ENCODE data around the gene VSIR.
A peak's percentile ranks its signal among the peaks of the same experiment; 100 is the strongest.

Gene VSIR

GRCh38 chr10:71773221-71773971 lies at the start of gene VSIR:
Gene VSIR, minus strand, starts transcription at chr10:71773520. Its CDS starts 81 bp downstream, at chr10:71773439.
- Mint-ChIP-seq H3K4me3 (peak within 1 kb of the TSS; percentile 89), H3K9me3 (peaks cover 2% of the 10 kb centered on the region), H3K36me3 (peaks cover 25% of the 10 kb centered on the region), H3K4me1 (peaks cover 73% of the 10 kb centered on the region), H3K27ac (peak within 1 kb of the TSS; percentile 95)
- peak; percentile 78 for ATAC-seq
- DNase-seq (ENCODE audit: low spot score in 2 of 2): peak; percentile 99 to 100

- no peaks in the 10 kb centered on the region for H3K9me3 Mint-ChIP-seq
Measured at GRCh38 chr10:71821909-71822763, 48.8 kb upstream of the VSIR start.

GRCh38 chr10:71820966-71821365 lies 47.6 kb upstream of the VSIR start:
- peaks cover 94% of the 10 kb centered on the region for H3K36me3 Mint-ChIP-seq
- no peaks in the 10 kb centered on the region for H3K9me3 Mint-ChIP-seq
- no peak overlapping the region for H3K27ac Mint-ChIP-seq
- no peak for ATAC-seq
- H3K4me1 Mint-ChIP-seq: peaks cover 24% of the 10 kb centered on the region
- DNase-seq (ENCODE audit: low spot score in 2 of 2): no peak
- H3K4me3 Mint-ChIP-seq: no peak overlapping the region

More at GRCh38 chr10:71821909-71822763, 48.8 kb upstream of the VSIR start:
- Mint-ChIP-seq H3K27ac (no peak overlapping the region), H3K4me3 (no peak overlapping the region), H3K4me1 (peaks cover 24% of the 10 kb centered on the region), H3K36me3 (peaks cover 94% of the 10 kb centered on the region)
- DNase-seq (ENCODE audit: low spot score in 2 of 2) (no peak), ATAC-seq (peak; percentile 93)

GRCh38 chr10:71819985-71820384 lies 46.7 kb upstream of the VSIR start:
- no peak overlapping the region for H3K27ac Mint-ChIP-seq
- peaks cover 90% of the 10 kb centered on the region for H3K36me3 Mint-ChIP-seq

GRCh38 chr10:71819441-71819861 lies 46.1 kb upstream of the VSIR start:
- Mint-ChIP-seq H3K36me3 (peaks cover 85% of the 10 kb centered on the region), H3K9me3 (no peaks in the 10 kb centered on the region), H3K4me3 (no peak overlapping the region), H3K4me1 (peaks cover 24% of the 10 kb centered on the region), H3K27ac (no peak overlapping the region)
- ATAC-seq (no peak), DNase-seq (ENCODE audit: low spot score in 2 of 2) (no peak)

More at GRCh38 chr10:71819985-71820384, 46.7 kb upstream of the VSIR start:
- H3K4me3 Mint-ChIP-seq: no peak overlapping the region
- ATAC-seq: no peak
- H3K4me1 Mint-ChIP-seq: peaks cover 24% of the 10 kb centered on the region
- no peak for DNase-seq (ENCODE audit: low spot score in 2 of 2)
- no peaks in the 10 kb centered on the region for H3K9me3 Mint-ChIP-seq

GRCh38 chr10:71818674-71819260 lies 45.4 kb upstream of the VSIR start:
- Mint-ChIP-seq H3K9me3 (no peaks in the 10 kb centered on the region), H3K4me1 (peaks cover 24% of the 10 kb centered on the region), H3K27ac (no peak overlapping the region), H3K36me3 (peaks cover 78% of the 10 kb centered on the region), H3K4me3 (no peak overlapping the region)
- DNase-seq (ENCODE audit: low spot score in 2 of 2): no peak
- ATAC-seq: no peak

GRCh38 chr10:71817831-71818655 lies 44.7 kb upstream of the VSIR start:
- peaks cover 74% of the 10 kb centered on the region for H3K36me3 Mint-ChIP-seq
- H3K4me3 Mint-ChIP-seq: no peak overlapping the region
- ATAC-seq (no peak), DNase-seq (ENCODE audit: low spot score in 2 of 2) (no peak)
- peaks cover 18% of the 10 kb centered on the region for H3K4me1 Mint-ChIP-seq
- no peak overlapping the region for H3K27ac Mint-ChIP-seq
- no peaks in the 10 kb centered on the region for H3K9me3 Mint-ChIP-seq

GRCh38 chr10:71816936-71817618 lies 43.8 kb upstream of the VSIR start:
- Mint-ChIP-seq H3K4me1 (peaks cover 8% of the 10 kb centered on the region), H3K27ac (peak overlapping the region; percentile 37), H3K4me3 (no peak overlapping the region), H3K9me3 (no peaks in the 10 kb centered on the region), H3K36me3 (peaks cover 66% of the 10 kb centered on the region)
- DNase-seq (ENCODE audit: low spot score in 2 of 2) (no peak), ATAC-seq (no peak)

- H3K36me3 Mint-ChIP-seq: peaks cover 60% of the 10 kb centered on the region
- H3K4me3 Mint-ChIP-seq: no peak overlapping the region
- ATAC-seq (no peak), DNase-seq (ENCODE audit: low spot score in 2 of 2) (no peak)
- peak overlapping the region; percentile 37 for H3K27ac Mint-ChIP-seq
- peaks cover 2% of the 10 kb centered on the region for H3K4me1 Mint-ChIP-seq
- no peaks in the 10 kb centered on the region for H3K9me3 Mint-ChIP-seq
Measured at GRCh38 chr10:71816421-71816851, 43.1 kb upstream of the VSIR start.

GRCh38 chr10:71815515-71816130 lies 42.3 kb upstream of the VSIR start:
- Mint-ChIP-seq H3K4me1 (no peaks in the 10 kb centered on the region), H3K4me3 (no peak overlapping the region), H3K9me3 (no peaks in the 10 kb centered on the region), H3K27ac (no peak overlapping the region), H3K36me3 (peaks cover 52% of the 10 kb centered on the region)
- ATAC-seq (no peak), DNase-seq (ENCODE audit: low spot score in 2 of 2) (no peak)

- no peaks in the 10 kb centered on the region for H3K4me1 Mint-ChIP-seq
- H3K27ac Mint-ChIP-seq: peak overlapping the region; percentile 52
- H3K36me3 Mint-ChIP-seq: peaks cover 45% of the 10 kb centered on the region
Measured at GRCh38 chr10:71814922-71815411, 41.6 kb upstream of the VSIR start.

GRCh38 chr10:71812913-71813590 lies 39.7 kb upstream of the VSIR start:
- ATAC-seq: no peak
- Mint-ChIP-seq H3K9me3 (no peaks in the 10 kb centered on the region), H3K4me3 (no peak overlapping the region), H3K36me3 (peaks cover 26% of the 10 kb centered on the region), H3K27ac (no peak overlapping the region), H3K4me1 (no peaks in the 10 kb centered on the region)
- DNase-seq (ENCODE audit: low spot score in 2 of 2): no peak

More at GRCh38 chr10:71814922-71815411, 41.6 kb upstream of the VSIR start:
- DNase-seq (ENCODE audit: low spot score in 2 of 2) (no peak), ATAC-seq (no peak)
- Mint-ChIP-seq H3K4me3 (no peak overlapping the region), H3K9me3 (no peaks in the 10 kb centered on the region)
